WERI-Rb-1 (cell line): ENCODE results near the gene ERG.

ENCODE experiments used
- DNase-seq: peaks from one replicate; pipeline ENCODE4 v3.0.0-alpha.2; 2020
- H3K27ac ChIP-seq: fragments of 250-450 bp; sonication (Bioruptor Pico); 2 replicates; pipeline ENCODE4 v1.5.1; 2020; ENCODE audit warnings: mild to moderate bottlenecking, moderate library complexity
- H3K27me3 ChIP-seq: fragments of 250-450 bp; sonication (Bioruptor Pico); 2 replicates; pipeline ENCODE4 v1.5.1; 2021; ENCODE audit warnings: mild to moderate bottlenecking, low read depth, moderate library complexity; ENCODE audit not compliant: insufficient read depth, severe bottlenecking
- H3K36me3 ChIP-seq: fragments of 250-450 bp; sonication (Bioruptor Pico); 2 replicates; pipeline ENCODE4 v1.5.1; 2020; ENCODE audit warnings: mild to moderate bottlenecking, moderate library complexity
- H3K4me3 ChIP-seq: 2 replicates; pipeline ENCODE4 v1.5.1; 2011; ENCODE audit warnings: low read depth, mild to moderate bottlenecking, control low read depth, low read length
- H3K9me3 ChIP-seq: fragments of 250-450 bp; sonication (Bioruptor Pico); 2 replicates; pipeline ENCODE4 v1.5.1; 2021; ENCODE audit warnings: mild to moderate bottlenecking, moderate library complexity; ENCODE audit not compliant: severe bottlenecking
- TF ChIP-seq, protein P1 (sequence below): IDR thresholded peaks from 2 replicates; pipeline ENCODE4 v1.5.1; 2011; ENCODE audit warnings: low read depth, mild to moderate bottlenecking, control low read depth, inconsistent platforms, low read length

Gene ERG, protein sequence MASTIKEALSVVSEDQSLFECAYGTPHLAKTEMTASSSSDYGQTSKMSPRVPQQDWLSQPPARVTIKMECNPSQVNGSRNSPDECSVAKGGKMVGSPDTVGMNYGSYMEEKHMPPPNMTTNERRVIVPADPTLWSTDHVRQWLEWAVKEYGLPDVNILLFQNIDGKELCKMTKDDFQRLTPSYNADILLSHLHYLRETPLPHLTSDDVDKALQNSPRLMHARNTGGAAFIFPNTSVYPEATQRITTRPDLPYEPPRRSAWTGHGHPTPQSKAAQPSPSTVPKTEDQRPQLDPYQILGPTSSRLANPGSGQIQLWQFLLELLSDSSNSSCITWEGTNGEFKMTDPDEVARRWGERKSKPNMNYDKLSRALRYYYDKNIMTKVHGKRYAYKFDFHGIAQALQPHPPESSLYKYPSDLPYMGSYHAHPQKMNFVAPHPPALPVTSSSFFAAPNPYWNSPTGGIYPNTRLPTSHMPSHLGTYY

GRCh38 chr21:38498057-38498833 lies at the start of gene ERG:
ERG (minus strand) TSS chr21:38498477; CDS start chr21:38498380, 97 bp downstream.
- Histone ChIP-seq H3K9me3 (no peaks in the 10 kb centered on the region), H3K4me3 (no peak within 1 kb of the TSS), H3K36me3 (no peaks in the 10 kb centered on the region), H3K27ac (no peak within 1 kb of the TSS), H3K27me3 (no peaks in the 10 kb centered on the region)
- TF ChIP-seq, protein P1, sequence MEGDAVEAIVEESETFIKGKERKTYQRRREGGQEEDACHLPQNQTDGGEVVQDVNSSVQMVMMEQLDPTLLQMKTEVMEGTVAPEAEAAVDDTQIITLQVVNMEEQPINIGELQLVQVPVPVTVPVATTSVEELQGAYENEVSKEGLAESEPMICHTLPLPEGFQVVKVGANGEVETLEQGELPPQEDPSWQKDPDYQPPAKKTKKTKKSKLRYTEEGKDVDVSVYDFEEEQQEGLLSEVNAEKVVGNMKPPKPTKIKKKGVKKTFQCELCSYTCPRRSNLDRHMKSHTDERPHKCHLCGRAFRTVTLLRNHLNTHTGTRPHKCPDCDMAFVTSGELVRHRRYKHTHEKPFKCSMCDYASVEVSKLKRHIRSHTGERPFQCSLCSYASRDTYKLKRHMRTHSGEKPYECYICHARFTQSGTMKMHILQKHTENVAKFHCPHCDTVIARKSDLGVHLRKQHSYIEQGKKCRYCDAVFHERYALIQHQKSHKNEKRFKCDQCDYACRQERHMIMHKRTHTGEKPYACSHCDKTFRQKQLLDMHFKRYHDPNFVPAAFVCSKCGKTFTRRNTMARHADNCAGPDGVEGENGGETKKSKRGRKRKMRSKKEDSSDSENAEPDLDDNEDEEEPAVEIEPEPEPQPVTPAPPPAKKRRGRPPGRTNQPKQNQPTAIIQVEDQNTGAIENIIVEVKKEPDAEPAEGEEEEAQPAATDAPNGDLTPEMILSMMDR: no peak
- DNase-seq: no peak

DNA sequence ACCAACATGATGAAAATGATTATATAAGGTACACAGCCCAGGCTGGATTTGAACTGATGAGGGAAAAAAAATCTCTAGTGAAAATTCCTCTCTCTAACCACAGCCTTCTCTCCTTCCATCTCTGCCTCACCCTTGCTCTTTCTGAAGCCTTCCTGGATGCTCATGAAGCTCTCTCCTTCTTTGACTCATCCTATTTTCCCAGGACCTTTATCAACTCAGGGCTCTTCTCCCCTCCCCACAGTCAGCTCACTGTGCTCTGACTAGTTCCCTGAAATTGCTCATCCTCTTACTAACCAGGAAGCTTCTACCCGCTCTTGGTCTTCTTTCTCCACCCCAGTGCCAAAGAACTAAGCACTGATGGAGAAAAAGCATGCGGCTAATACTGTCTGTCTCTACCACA lies 46.4 kb upstream of the ERG start:
- TF ChIP-seq, protein P1: no peak
- Histone ChIP-seq H3K36me3 (no peaks in the 10 kb centered on the region), H3K9me3 (peaks cover 4% of the 10 kb centered on the region), H3K4me3 (no peak overlapping the region), H3K27me3 (no peaks in the 10 kb centered on the region), H3K27ac (no peak overlapping the region)
- no peak for DNase-seq

- Histone ChIP-seq H3K36me3 (no peaks in the 10 kb centered on the region), H3K4me3 (no peak overlapping the region), H3K27ac (no peak overlapping the region), H3K9me3 (peaks cover 4% of the 10 kb centered on the region), H3K27me3 (no peaks in the 10 kb centered on the region)
- no peak for DNase-seq
- TF ChIP-seq, protein P1: no peak
These were observed 44.0 kb upstream of the ERG start for GRCh38 chr21:38542263-38542662.

- TF ChIP-seq, protein P1: no peak
- no peaks in the 10 kb centered on the region for H3K9me3 ChIP-seq
- H3K4me3 ChIP-seq: no peak overlapping the region
- H3K27ac ChIP-seq: no peak overlapping the region
- H3K36me3 ChIP-seq: no peaks in the 10 kb centered on the region
- no peaks in the 10 kb centered on the region for H3K27me3 ChIP-seq
- DNase-seq: no peak
These were observed 40.1 kb upstream of the ERG start for GRCh38 chr21:38538353-38538752.

- TF ChIP-seq, protein P1: no peak
- Histone ChIP-seq H3K4me3 (no peak overlapping the region), H3K27me3 (no peaks in the 10 kb centered on the region), H3K9me3 (no peaks in the 10 kb centered on the region), H3K27ac (no peak overlapping the region), H3K36me3 (no peaks in the 10 kb centered on the region)
- DNase-seq: no peak
These were observed 36.3 kb upstream of the ERG start for GRCh38 chr21:38534591-38534990.
